Mammary epithelial cell (primary cell): Measurements from ENCODE around the gene FAF1.

Experiments used
- EZH2 ChIP-seq: IDR thresholded peaks from 2 replicates; pipeline ENCODE4 v1.6.1; 2012; ENCODE audit warnings: low read length, inconsistent platforms, borderline replicate concordance
- TF ChIP-seq, protein P1 (sequence below), 2 donors: IDR thresholded peaks in 1 of 2; conservative IDR thresholded peaks in 1 of 2; 2 replicates each; pipeline ENCODE4 v1.5.1; 2011 to 2012; ENCODE audit warnings: inconsistent platforms in 2 of 2, low read length in 2 of 2, mild to moderate bottlenecking in 2 of 2, control low read depth in 1 of 2, low read depth in 1 of 2; ENCODE audit not compliant: insufficient read depth in 1 of 2; ENCODE audit errors: extremely low read depth in 1 of 2

GRCh38 chr1:50453266-50453665 is 506.8 kb downstream of the FAF1 start:
- TF ChIP-seq, protein P1, sequence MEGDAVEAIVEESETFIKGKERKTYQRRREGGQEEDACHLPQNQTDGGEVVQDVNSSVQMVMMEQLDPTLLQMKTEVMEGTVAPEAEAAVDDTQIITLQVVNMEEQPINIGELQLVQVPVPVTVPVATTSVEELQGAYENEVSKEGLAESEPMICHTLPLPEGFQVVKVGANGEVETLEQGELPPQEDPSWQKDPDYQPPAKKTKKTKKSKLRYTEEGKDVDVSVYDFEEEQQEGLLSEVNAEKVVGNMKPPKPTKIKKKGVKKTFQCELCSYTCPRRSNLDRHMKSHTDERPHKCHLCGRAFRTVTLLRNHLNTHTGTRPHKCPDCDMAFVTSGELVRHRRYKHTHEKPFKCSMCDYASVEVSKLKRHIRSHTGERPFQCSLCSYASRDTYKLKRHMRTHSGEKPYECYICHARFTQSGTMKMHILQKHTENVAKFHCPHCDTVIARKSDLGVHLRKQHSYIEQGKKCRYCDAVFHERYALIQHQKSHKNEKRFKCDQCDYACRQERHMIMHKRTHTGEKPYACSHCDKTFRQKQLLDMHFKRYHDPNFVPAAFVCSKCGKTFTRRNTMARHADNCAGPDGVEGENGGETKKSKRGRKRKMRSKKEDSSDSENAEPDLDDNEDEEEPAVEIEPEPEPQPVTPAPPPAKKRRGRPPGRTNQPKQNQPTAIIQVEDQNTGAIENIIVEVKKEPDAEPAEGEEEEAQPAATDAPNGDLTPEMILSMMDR (conservative IDR thresholded peaks at IDR 0.05 in 1 of 2, IDR thresholded peaks at IDR 0.05 in 1 of 2; ENCODE audit: extremely low read depth in 1 of 2, insufficient read depth in 1 of 2, low read depth in 1 of 2, low read length in 2 of 2), result no peak
- no peak for TF ChIP-seq EZH2
